ENCODE results near the gene COL8A2.

- no peak for TF ChIP-seq EZH2phosphoT487 (IDR thresholded peaks at IDR 0.05; ENCODE audit: insufficient read depth, low read depth)
- TF ChIP-seq EZH2 (IDR thresholded peaks at IDR 0.05; ENCODE audit: insufficient read depth, poor library complexity, severe bottlenecking) = no peak
Observed at GRCh38 chr1:36148821-36149236, 23.8 kb upstream of the COL8A2 start.
